K562 treated with DMSO at 1 percent for 24 hours (cell line): ENCODE data around the gene OR10W1. TPM values are rescaled to one million over a fixed set of nuclear protein-coding genes. Genes with fewer than 3 reads are reported as not detected.

ENCODE experiments used
- total RNA-seq: library from RNA; unstranded; fragments of 300-600 nt; gene quantifications from 2 replicates; pipeline ENCODE4 v1.2.3, GENCODE V29; 2022; ENCODE audit warnings: low read depth; ENCODE audit not compliant: insufficient read depth

OR10W1 gene, protein sequence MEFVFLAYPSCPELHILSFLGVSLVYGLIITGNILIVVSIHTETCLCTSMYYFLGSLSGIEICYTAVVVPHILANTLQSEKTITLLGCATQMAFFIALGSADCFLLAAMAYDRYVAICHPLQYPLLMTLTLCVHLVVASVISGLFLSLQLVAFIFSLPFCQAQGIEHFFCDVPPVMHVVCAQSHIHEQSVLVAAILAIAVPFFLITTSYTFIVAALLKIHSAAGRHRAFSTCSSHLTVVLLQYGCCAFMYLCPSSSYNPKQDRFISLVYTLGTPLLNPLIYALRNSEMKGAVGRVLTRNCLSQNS
- total RNA-seq, result not detected in 2 replicates

DNA sequence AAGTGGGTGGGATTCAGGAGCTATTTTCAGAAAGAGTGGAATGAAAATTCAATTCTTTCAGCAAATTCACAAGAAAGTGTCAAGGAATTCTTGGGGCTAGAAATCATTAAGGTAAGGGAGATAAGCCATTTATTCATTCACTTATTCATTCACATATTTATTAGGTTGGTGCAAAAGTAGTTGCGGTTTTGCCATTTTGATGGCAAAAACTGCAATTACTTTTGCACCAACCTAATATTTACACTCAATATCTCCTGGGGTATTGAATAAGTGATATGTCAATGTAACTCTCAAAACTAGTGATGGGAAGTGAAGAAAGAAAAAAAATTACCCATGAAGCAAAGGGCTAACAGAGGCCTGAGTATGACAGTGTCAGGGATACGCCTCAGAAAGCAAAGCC, at the start of gene OR10W1:
Gene OR10W1 (minus strand): TSS at position 119 of the 400 bp plus-strand sequence. CDS start 402 bp downstream, outside the sequence.

Other genes starting within 250 kb of the OR10W1 start
- gene OR9Q1, start 244.4 kb downstream of the OR10W1 start, total RNA-seq, result not detected in 2 replicates
- not detected in 2 replicates for gene OR6Q1, start 237.3 kb downstream of the OR10W1 start, total RNA-seq
- gene OR9I1, start 142.7 kb downstream of the OR10W1 start, total RNA-seq, result not detected in 2 replicates
- gene OR9Q2, start 79.2 kb downstream of the OR10W1 start, total RNA-seq, result not detected in 2 replicates
- not detected in 2 replicates for gene OR1S2, start 64.1 kb downstream of the OR10W1 start, total RNA-seq
- not detected in 2 replicates for gene OR1S1, start 55.5 kb downstream of the OR10W1 start, total RNA-seq
- not detected in 2 replicates for gene OR10Q1, start 39.3 kb downstream of the OR10W1 start, total RNA-seq
- gene OR5B17, start 90.8 kb upstream of the OR10W1 start, total RNA-seq, result not detected in 2 replicates
- gene OR5B3, start 138.6 kb upstream of the OR10W1 start, total RNA-seq, result not detected in 2 replicates
- not detected in 2 replicates for gene OR5B2, start 159.9 kb upstream of the OR10W1 start, total RNA-seq
- gene OR5B12, start 174.0 kb upstream of the OR10W1 start, total RNA-seq, result not detected in 2 replicates
- gene OR5B21, start 239.8 kb upstream of the OR10W1 start, total RNA-seq, result not detected in 2 replicates